A673 (cell line): ENCODE measurements around the gene RBMS1. TPM values are rescaled to one million over a fixed set of nuclear protein-coding genes. Genes with fewer than 3 reads are reported as not detected.

Source experiments
- BruUV-seq: library from RNA; stranded (reverse); fragments of 400-500 nt; replicated peaks from 2 replicates; lab custom pipeline; 2021; lab: Mats Ljungman, UMichigan
- CTCF ChIA-PET: fragments of 300-600 bp; sonication (Branson Sonifier 250); formaldehyde crosslinking; loops from one replicate; lab custom pipeline; 2022; ENCODE audit warnings: antibody characterized with exemption; lab: Charles Lee
- POLR2A ChIA-PET: fragments of 300-600 bp; sonication (Branson Sonifier 250); formaldehyde crosslinking; loops from one replicate; lab custom pipeline; 2022; ENCODE audit warnings: antibody characterized with exemption; ENCODE audit not compliant: low non-redundant PET; lab: Charles Lee
- DNase-seq: peaks from one replicate; pipeline ENCODE4 v3.0.0-alpha.2; 2015; ENCODE audit warnings: low spot score
- H3K27ac ChIP-seq: fragments of 200-600 bp; sonication (generic); 2 replicates; pipeline ENCODE4 v1.5.1; 2016; ENCODE audit warnings: mixed run types, low read depth, mild to moderate bottlenecking, mixed read lengths, antibody characterized with exemption, low read length; ENCODE audit not compliant: poor library complexity, severe bottlenecking
- H3K27me3 ChIP-seq: fragments of 200-600 bp; sonication (generic); replicated peaks from 2 replicates; pipeline ENCODE4 v1.6.1; 2017; ENCODE audit warnings: mixed run types, low read depth, mild to moderate bottlenecking, mixed read lengths, antibody characterized with exemption, low read length; ENCODE audit not compliant: insufficient read depth, poor library complexity
- H3K36me3 ChIP-seq: fragments of 200-600 bp; sonication (generic); 2 replicates; pipeline ENCODE4 v1.6.1; 2016; ENCODE audit warnings: mixed run types, mild to moderate bottlenecking, mixed read lengths, antibody characterized with exemption, low read length; ENCODE audit not compliant: insufficient read depth, poor library complexity, severe bottlenecking
- H3K4me1 ChIP-seq: fragments of 200-600 bp; sonication (generic); 2 replicates; pipeline ENCODE4 v1.6.1; 2017; ENCODE audit warnings: mixed run types, mild to moderate bottlenecking, mixed read lengths, antibody characterized with exemption, low read length; ENCODE audit not compliant: insufficient read depth, poor library complexity, severe bottlenecking
- H3K4me3 ChIP-seq: fragments of 200-600 bp; sonication (generic); 2 replicates; pipeline ENCODE4 v1.5.1; 2016; ENCODE audit warnings: low read depth, mixed run types, mild to moderate bottlenecking, mixed read lengths, low read length; ENCODE audit not compliant: poor library complexity, severe bottlenecking
- H3K9me3 ChIP-seq: fragments of 200-600 bp; sonication (generic); 2 replicates; pipeline ENCODE4 v1.6.1; 2016; ENCODE audit warnings: mixed run types, low read depth, mild to moderate bottlenecking, mixed read lengths, antibody characterized with exemption, low read length; ENCODE audit not compliant: poor library complexity, severe bottlenecking
- EZH2 ChIP-seq: fragments of 200-600 bp; sonication (generic); IDR thresholded peaks from 2 replicates; pipeline ENCODE4 v1.6.1; 2017; ENCODE audit warnings: borderline replicate concordance, low read depth, mild to moderate bottlenecking, mixed read lengths, antibody characterized with exemption, low read length; ENCODE audit not compliant: poor library complexity, severe bottlenecking
- intact Hi-C: fragments of 100-400 bp; cut with micrococcal nuclease; formaldehyde crosslinking; loops from one replicate; pipeline ENCODE4 v1.10.0; 2022; ENCODE audit not compliant: unreplicated experiment
- total RNA-seq: library from RNA; stranded (reverse); gene quantifications from 2 replicates; pipeline ENCODE4 v1.2.3, GENCODE V29; 2021
- TF ChIP-seq, protein P1 (sequence below): fragments of 300-800, 200-600 bp; sonication (generic); conservative IDR thresholded peaks from 2 replicates; pipeline ENCODE4 v1.5.1; 2017; ENCODE audit warnings: low read depth, mild to moderate bottlenecking, antibody characterized with exemption, low read length, moderate library complexity, mixed read lengths

The RBMS1 gene
- total RNA-seq, 1 experiment from 2014 or later = 84.9 TPM

DNA sequence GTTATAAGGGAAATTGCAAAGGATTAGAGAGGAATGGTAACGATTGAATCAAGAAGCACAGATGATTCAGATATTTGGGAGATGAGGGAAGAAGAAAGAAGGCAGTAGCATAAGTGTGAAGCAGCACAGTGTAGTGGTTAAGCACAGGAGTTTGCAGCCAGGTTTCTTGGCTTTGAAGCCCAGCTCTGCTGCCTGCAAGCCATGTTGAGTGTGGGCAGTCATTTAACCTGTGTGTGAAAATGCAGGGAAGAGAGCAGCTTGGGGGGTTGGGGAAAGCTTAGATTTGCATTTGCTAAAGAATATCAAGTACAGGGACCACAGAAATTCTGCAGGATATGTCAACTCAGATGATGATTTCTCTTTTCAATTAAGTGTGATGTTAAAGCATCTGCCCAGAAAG is 21.5 kb upstream of the RBMS1 start:
- TF ChIP-seq, protein P1, sequence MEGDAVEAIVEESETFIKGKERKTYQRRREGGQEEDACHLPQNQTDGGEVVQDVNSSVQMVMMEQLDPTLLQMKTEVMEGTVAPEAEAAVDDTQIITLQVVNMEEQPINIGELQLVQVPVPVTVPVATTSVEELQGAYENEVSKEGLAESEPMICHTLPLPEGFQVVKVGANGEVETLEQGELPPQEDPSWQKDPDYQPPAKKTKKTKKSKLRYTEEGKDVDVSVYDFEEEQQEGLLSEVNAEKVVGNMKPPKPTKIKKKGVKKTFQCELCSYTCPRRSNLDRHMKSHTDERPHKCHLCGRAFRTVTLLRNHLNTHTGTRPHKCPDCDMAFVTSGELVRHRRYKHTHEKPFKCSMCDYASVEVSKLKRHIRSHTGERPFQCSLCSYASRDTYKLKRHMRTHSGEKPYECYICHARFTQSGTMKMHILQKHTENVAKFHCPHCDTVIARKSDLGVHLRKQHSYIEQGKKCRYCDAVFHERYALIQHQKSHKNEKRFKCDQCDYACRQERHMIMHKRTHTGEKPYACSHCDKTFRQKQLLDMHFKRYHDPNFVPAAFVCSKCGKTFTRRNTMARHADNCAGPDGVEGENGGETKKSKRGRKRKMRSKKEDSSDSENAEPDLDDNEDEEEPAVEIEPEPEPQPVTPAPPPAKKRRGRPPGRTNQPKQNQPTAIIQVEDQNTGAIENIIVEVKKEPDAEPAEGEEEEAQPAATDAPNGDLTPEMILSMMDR = no peak
- TF ChIP-seq EZH2 = no peak
- Histone ChIP-seq H3K4me3 (no peak overlapping the region), H3K4me1 (peaks cover 16% of the 10 kb centered on the region), H3K9me3 (no peaks in the 10 kb centered on the region), H3K36me3 (no peaks in the 10 kb centered on the region), H3K27ac (no peak overlapping the region), H3K27me3 (no peaks in the 10 kb centered on the region)
- intact Hi-C loops = no loop called here
- CTCF ChIA-PET = no interaction called here
- no TSS peak for BruUV-seq
- no peak for DNase-seq
- POLR2A ChIA-PET = no interaction called here

DNA sequence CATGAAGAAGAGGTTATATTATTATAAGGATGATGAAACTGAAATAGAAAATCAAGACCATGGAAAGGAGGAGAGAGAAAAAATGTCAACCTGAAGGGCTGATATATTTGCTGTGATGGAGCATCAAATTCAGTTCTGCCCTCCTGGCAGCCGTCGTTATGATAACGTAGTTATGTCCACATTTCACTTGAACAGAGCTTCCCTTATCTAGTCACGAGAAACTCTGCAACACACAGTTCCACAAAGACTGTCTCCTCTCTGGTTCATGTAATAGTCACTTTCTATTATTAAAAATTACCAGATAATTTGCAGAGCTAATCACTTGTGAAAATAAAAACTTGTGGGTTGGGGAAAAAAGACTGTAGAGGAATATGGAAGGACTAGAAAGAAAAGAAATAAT is 19.5 kb upstream of the RBMS1 start:
- Histone ChIP-seq H3K9me3 (no peaks in the 10 kb centered on the region), H3K27me3 (no peaks in the 10 kb centered on the region), H3K36me3 (no peaks in the 10 kb centered on the region), H3K4me3 (no peak overlapping the region), H3K27ac (no peak overlapping the region), H3K4me1 (peaks cover 16% of the 10 kb centered on the region)
- CTCF ChIA-PET = no interaction called here
- TF ChIP-seq, protein P1 = no peak
- TF ChIP-seq EZH2 = no peak
- DNase-seq = no peak
- intact Hi-C loops = no loop called here
- POLR2A ChIA-PET = no interaction called here
- no TSS peak for BruUV-seq

DNA sequence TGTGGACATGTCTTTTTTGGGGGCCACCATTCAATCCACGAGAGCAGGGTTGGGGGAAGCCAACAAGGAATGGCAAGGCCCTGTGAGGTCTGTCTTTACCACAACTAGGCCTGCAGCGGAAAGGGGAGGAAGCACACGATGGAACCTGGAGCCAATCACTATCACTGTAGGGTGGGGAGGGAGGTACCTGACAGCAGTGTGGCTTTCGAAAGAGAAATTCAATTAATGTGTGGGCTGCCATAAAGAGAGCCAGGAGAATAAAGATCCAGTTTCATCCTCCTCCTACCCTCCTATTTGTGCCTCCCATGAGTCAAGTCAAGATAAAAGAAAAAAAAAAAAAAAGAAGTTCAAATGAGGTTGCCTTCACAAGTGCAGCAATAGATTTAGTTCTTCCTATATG is 18.9 kb upstream of the RBMS1 start:
- POLR2A ChIA-PET = no interaction called here
- Histone ChIP-seq H3K4me1 (peaks cover 16% of the 10 kb centered on the region), H3K4me3 (no peak overlapping the region), H3K27ac (no peak overlapping the region), H3K36me3 (no peaks in the 10 kb centered on the region), H3K27me3 (no peaks in the 10 kb centered on the region), H3K9me3 (no peaks in the 10 kb centered on the region)
- CTCF ChIA-PET = no interaction called here
- TF ChIP-seq, protein P1 = no peak
- TF ChIP-seq EZH2 = no peak
- intact Hi-C loops = no loop called here
- no peak for DNase-seq
- BruUV-seq = no TSS peak
